Heart left ventricle (tissue), 16 donors: ENCODE results near the gene CYP2D6. TPM values are rescaled to one million over a fixed set of nuclear protein-coding genes. Genes with fewer than 3 reads are reported as not detected.
"Not testable (repeated sequence)": the region's sequence is repeated elsewhere in the genome, so short reads cannot be mapped to it uniquely, and the experiment has no call there.

Source experiments
- ATAC-seq, 4 donors: fragments of 200-7000 bp; cut with Tn5 transposase; one replicate each; pipeline ENCODE4 v1.9.1; 2020 to 2022; ENCODE audit warnings: moderate library complexity in 4 of 4, mild to moderate bottlenecking in 3 of 4, moderate number of reproducible peaks in 1 of 4
- DNase-seq, 5 donors: peaks; one replicate each; pipeline ENCODE4 v3.0.0-alpha.2; 2020
- H3K27ac ChIP-seq, 12 donors: fragments of 200-600 bp; sonication (generic) in 4 of 12; one replicate each; pipeline versions ENCODE4 v1.5.0 to v1.8.0; 2016 to 2022; ENCODE audit warnings: mild to moderate bottlenecking in 2 of 12
- H3K27me3 ChIP-seq, 9 donors: fragments of 200-600 bp; sonication (generic) in 2 of 9; one replicate each; pipeline versions ENCODE4 v1.5.1 to v1.8.0; 2016 to 2022; ENCODE audit warnings: mild to moderate bottlenecking in 3 of 9
- H3K36me3 ChIP-seq, 9 donors: fragments of 200-600 bp; sonication (generic) in 2 of 9; one replicate each; pipeline versions ENCODE4 v1.5.0 to v1.8.0; 2018 to 2022; ENCODE audit warnings: mild to moderate bottlenecking in 2 of 9
- H3K4me1 ChIP-seq, 12 donors: fragments of 200-600 bp; sonication (generic) in 4 of 12; one replicate each; pipeline versions ENCODE4 v1.5.0 to v1.8.0; 2016 to 2022; ENCODE audit warnings: mild to moderate bottlenecking in 3 of 12
- H3K4me3 ChIP-seq, 12 donors: fragments of 200-600 bp; sonication (generic) in 4 of 12; one replicate each; pipeline versions ENCODE4 v1.5.0 to v1.8.0; 2017 to 2022; ENCODE audit warnings: mild to moderate bottlenecking in 9 of 12, moderate library complexity in 4 of 12
- H3K9me3 ChIP-seq, 12 donors: fragments of 200-600 bp; sonication (generic) in 4 of 12; one replicate each; pipeline versions ENCODE4 v1.5.0 to v1.8.0; 2016 to 2022; ENCODE audit warnings: mild to moderate bottlenecking in 1 of 12
- CTCF ChIP-seq, 12 donors: fragments of 200-600 bp; sonication (generic) in 4 of 12; IDR thresholded peaks; one replicate each; pipeline versions ENCODE4 v1.5.0 to v1.8.0; 2018 to 2022; ENCODE audit warnings: antibody characterized with exemption in 12 of 12, mild to moderate bottlenecking in 5 of 12
- POLR2A ChIP-seq, 2 donors: fragments of 450-650 bp; IDR thresholded peaks; one replicate each; pipeline ENCODE4 v1.6.1; 2017; ENCODE audit warnings: antibody characterized with exemption in 2 of 2, mild to moderate bottlenecking in 2 of 2, moderate library complexity in 2 of 2
- WGBS, 4 donors: extraction: QIAGEN DNeasy Blood & Tissue Kit in 2 of 4; methylation state at CpG; one replicate each; pipeline versions ENCODE4 v1.1.5 to v1.1.7; 2013 to 2018; 5-methylcytosine and 5-hydroxymethylcytosine counted together
- intact Hi-C, 10 donors: fragments of 100-400 bp; cut with DNase I; formaldehyde crosslinking; loops; one replicate each; pipeline versions ENCODE4 v1.11.1 to v1.14.2; 2022
- polyA plus RNA-seq, 2 donors: library from polyadenylated mRNA; stranded (reverse); fragments of 200-250 nt; gene quantifications; one replicate each; pipeline ENCODE4 v1.2.3, GENCODE V29; 2013
- total RNA-seq, 9 donors: library from RNA; depleted of rRNA in 2 of 9; stranded (reverse); fragments of >200 nt in 2 of 9; fragmentation: NEBNext Ultra II Directional in 3 of 9; extraction: Animal tissue kit (Norgen Biotek cat#: 25700) in 3 of 9; gene quantifications; one replicate each; pipeline versions ENCODE4 v1.1.0 to v1.2.4, GENCODE V29; 2016 to 2023
- donor health status: ischemic (EF 13 %, LVEDD 7.1; RV severe dilation, severe dysfunction).
- donor health status: healthy with polysubstance abuse.
- donor health status: DM: no; HTN: yes; CAD: no.
- donor health status: DM: no; HTN: no; CAD: no.
- donor health status: ischemic (EF 25% LVEDD 6.9; RV normal size, moderate dysfunction).
- donor health status: ischemic (EF 25% LVEDD 5.7; RV mildly dilated, moderate dysfunction).
- donor health status: healthy.
- donor health status: DM: yes; HTN: yes; CAD: no.
- donor health status: ischemic (EF 35%, LVEDD 5.7; RV mildly dilated, moderate dysfunction).
- donor health status: nonischemic (EF 11% LVEDD 7.7; RV severe dilation, severe dysfunction).
- donor health status: DM: yes; HTN: yes; CAD: no.
- donor health status: PGD.
- donor health status: ischemic (EF 29% LVEDD 5.4; RV normal size, mild dysfunction).
- donor health status: nonischemic (EF 23%, LVEDD 6.1; RV moderate dilation, normal function).

The CYP2D6 gene
- total and polyA plus RNA-seq, 11 donors, result 0.12 to 0.47 (median 0.26) TPM; not detected in 1

GRCh38 chr22:42142771-42143461 is 12.3 kb upstream of the CYP2D6 start:
- DNase-seq, result peak in 1 of 5 donors; percentile 15
- H3K4me1 ChIP-seq, result no peaks in the 10 kb centered on the region
- ATAC-seq, result no peak
- no peak overlapping the region for H3K27ac ChIP-seq
- H3K9me3 ChIP-seq, result no peaks in the 10 kb centered on the region
- 88 to 93% (median 92%) methylated on average over 43 to 54 of the region's 54 CpGs for WGBS, 4 donors
- intact Hi-C loops, result no loop called here
- peaks cover 0 to 4% (median 0%) of the 10 kb centered on the region in 9 donors for H3K36me3 ChIP-seq
- TF ChIP-seq POLR2A (IDR thresholded peaks at IDR 0.05), result no peak
- TF ChIP-seq CTCF (IDR thresholded peaks at IDR 0.05), result no peak
- H3K4me3 ChIP-seq, result no peak overlapping the region
- H3K27me3 ChIP-seq, result no peaks in the 10 kb centered on the region

DNA sequence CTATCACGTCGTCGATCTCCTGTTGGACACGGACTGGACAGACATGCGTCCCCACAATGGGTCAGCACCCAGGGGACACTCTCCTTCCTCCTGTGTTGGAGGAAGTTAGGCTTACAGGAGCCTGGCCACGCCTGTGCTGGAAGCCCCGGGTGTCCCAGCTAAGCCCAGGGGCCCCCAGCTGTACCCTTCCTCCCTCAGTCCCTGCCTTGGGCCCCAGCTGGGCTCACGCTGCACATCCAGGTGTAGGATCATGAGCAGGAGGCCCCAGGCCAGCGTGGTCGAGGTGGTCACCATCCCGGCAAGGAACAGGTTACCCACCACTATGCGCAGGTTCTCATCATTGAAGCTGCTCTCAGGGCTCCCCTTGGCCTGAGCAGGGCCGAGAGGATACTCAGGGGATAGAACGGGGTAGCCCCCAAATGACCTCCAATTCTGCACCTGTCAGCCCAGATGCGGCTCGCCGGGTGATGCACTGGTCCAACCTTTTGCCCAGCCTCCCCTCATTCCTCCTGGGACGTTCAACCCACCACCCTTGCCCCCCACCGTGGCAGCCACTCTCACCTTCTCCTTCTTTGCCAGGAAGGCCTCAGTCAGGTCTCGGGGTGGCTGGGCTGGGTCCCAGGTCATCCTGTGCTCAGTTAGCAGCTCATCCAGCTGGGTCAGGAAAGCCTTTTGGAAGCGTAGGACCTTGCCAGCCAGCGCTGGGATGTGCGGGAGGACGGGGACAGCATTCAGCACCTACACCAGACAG is 10.9 kb upstream of the CYP2D6 start:
- peak in 1 of 5 donors; percentile 9 for DNase-seq
- H3K27ac ChIP-seq, H3K9me3 ChIP-seq, H3K36me3 ChIP-seq, intact Hi-C loops, H3K27me3 ChIP-seq, ATAC-seq, H3K4me3 ChIP-seq, H3K4me1 ChIP-seq: not testable (repeated sequence)
- WGBS, 4 donors, result 86 to 92% (median 90%) methylated on average over 19 to 23 of the region's 24 CpGs

DNA sequence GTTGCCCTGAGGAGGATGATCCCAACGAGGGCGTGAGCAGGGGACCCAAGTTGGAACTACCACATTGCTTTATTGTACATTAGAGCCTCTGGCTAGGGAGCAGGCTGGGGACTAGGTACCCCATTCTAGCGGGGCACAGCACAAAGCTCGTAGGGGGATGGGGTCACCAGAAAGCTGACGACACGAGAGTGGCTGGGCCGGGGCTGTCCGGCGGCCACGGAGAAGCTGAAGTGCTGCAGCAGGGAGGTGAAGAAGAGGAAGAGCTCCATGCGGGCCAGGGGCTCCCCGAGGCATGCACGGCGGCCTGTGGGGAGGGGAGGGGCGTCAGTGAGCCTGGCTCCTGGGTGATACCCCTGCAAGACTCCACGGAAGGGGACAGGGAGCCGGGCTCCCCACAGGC is 9.5 kb upstream of the CYP2D6 start:
- DNase-seq, result peak in 1 of 5 donors; percentile 1
- H3K9me3 ChIP-seq, intact Hi-C loops, H3K27ac ChIP-seq, H3K4me1 ChIP-seq, H3K27me3 ChIP-seq, H3K4me3 ChIP-seq, H3K36me3 ChIP-seq, ATAC-seq: not testable (repeated sequence)
- WGBS, 4 donors, result 84 to 96% (median 93%) methylated on average over 11 to 14 of the region's 17 CpGs

GRCh38 chr22:42139508-42139907 is 8.9 kb upstream of the CYP2D6 start:
- intact Hi-C loops, H3K27me3 ChIP-seq, H3K4me1 ChIP-seq, DNase-seq, H3K36me3 ChIP-seq, H3K27ac ChIP-seq, ATAC-seq, H3K4me3 ChIP-seq, H3K9me3 ChIP-seq: not testable (repeated sequence)
- WGBS, 4 donors, result 85 to 98% (median 90%) methylated on average over 6 to 7 of the region's 7 CpGs

GRCh38 chr22:42138972-42139371 is 8.4 kb upstream of the CYP2D6 start:
- no peaks in the 10 kb centered on the region for H3K9me3 ChIP-seq
- no peak overlapping the region for H3K4me3 ChIP-seq
- TF ChIP-seq POLR2A (IDR thresholded peaks at IDR 0.05), result no peak
- TF ChIP-seq CTCF (IDR thresholded peaks at IDR 0.05), result no peak
- DNase-seq (no peak), ATAC-seq (no peak)
- WGBS, 4 donors, result 93 to 99% (median 98%) methylated on average over 2 of the region's 2 CpGs
- no peaks in the 10 kb centered on the region for H3K4me1 ChIP-seq
- peaks cover 0 to 4% (median 0%) of the 10 kb centered on the region in 9 donors for H3K36me3 ChIP-seq
- peaks cover 0 to 4% (median 0%) of the 10 kb centered on the region in 9 donors for H3K27me3 ChIP-seq
- intact Hi-C loops, result no loop called here
- H3K27ac ChIP-seq, result no peak overlapping the region
